ENCODE data around the gene MYG1.

DNA sequence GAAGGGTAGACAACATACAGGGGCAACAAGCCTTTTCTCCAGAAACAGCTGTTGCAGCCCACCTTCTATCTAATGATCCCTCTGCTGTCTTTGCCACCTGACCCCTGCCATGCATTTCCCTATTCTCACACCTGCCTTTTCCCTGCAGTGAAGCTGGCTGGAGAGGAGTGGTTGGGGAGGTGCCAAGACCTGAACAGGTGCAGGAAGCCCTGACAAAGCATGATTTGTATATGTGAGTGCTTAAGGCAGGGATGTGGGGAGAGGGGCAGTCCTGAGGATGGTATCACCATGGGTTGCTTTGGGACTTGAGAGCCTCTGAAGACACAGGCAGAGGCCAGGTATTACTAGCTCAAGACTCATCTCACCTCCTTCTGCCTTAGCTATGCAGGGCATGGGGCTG is 7.1 kb upstream of the MYG1 start:
- TF ChIP-seq, protein P1, sequence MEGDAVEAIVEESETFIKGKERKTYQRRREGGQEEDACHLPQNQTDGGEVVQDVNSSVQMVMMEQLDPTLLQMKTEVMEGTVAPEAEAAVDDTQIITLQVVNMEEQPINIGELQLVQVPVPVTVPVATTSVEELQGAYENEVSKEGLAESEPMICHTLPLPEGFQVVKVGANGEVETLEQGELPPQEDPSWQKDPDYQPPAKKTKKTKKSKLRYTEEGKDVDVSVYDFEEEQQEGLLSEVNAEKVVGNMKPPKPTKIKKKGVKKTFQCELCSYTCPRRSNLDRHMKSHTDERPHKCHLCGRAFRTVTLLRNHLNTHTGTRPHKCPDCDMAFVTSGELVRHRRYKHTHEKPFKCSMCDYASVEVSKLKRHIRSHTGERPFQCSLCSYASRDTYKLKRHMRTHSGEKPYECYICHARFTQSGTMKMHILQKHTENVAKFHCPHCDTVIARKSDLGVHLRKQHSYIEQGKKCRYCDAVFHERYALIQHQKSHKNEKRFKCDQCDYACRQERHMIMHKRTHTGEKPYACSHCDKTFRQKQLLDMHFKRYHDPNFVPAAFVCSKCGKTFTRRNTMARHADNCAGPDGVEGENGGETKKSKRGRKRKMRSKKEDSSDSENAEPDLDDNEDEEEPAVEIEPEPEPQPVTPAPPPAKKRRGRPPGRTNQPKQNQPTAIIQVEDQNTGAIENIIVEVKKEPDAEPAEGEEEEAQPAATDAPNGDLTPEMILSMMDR (IDR thresholded peaks at IDR 0.05) = no peak
- TF ChIP-seq EP300 (IDR thresholded peaks at IDR 0.05) (no peak), POLR2A (IDR thresholded peaks at IDR 0.05) (no peak), POLR2AphosphoS5 (IDR thresholded peaks at IDR 0.05) (no peak)

Measured in sigmoid colon (tissue), 4 donors.